HG03378 (cell line): Measurements from ENCODE around the gene ACVR1C.

ENCODE experiments used
- ATAC-seq: cut with Tn5 transposase; IDR thresholded peaks from one replicate; pipeline ENCODE4 v1.9.1; 2021; ENCODE audit warnings: mild to moderate bottlenecking, moderate library complexity; ENCODE audit not compliant: unreplicated experiment

ACVR1C gene

GRCh38 chr2:157628477-157629415, at the start of gene ACVR1C:
TSS of gene ACVR1C (minus strand) at chr2:157628864. CDS start at chr2:157628644, 220 bp downstream.
- peak; percentile 66 for ATAC-seq

GRCh38 chr2:157677941-157678340, 49.3 kb upstream of the ACVR1C start:
- ATAC-seq, result no peak

- ATAC-seq, result no peak
Measured at GRCh38 chr2:157672129-157672528, 43.5 kb upstream of the ACVR1C start.

- ATAC-seq, result no peak
Measured at GRCh38 chr2:157662401-157662800, 33.7 kb upstream of the ACVR1C start.

- ATAC-seq, result no peak
Measured at GRCh38 chr2:157661776-157662175, 33.1 kb upstream of the ACVR1C start.

GRCh38 chr2:157657858-157658257, 29.2 kb upstream of the ACVR1C start:
- no peak for ATAC-seq

GRCh38 chr2:157657101-157657500, 28.4 kb upstream of the ACVR1C start:
- ATAC-seq, result no peak

- no peak for ATAC-seq
Measured at GRCh38 chr2:157644776-157645175, 16.1 kb upstream of the ACVR1C start.

GRCh38 chr2:157631861-157632260, 3.2 kb upstream of the ACVR1C start:
- ATAC-seq, result no peak

- no peak for ATAC-seq
Measured at GRCh38 chr2:157627594-157628476, 829 bp downstream of the ACVR1C start.

- ATAC-seq, result no peak
Measured at GRCh38 chr2:157625296-157625695, 3.4 kb downstream of the ACVR1C start.

- ATAC-seq, result no peak
Measured at GRCh38 chr2:157620956-157621355, 7.7 kb downstream of the ACVR1C start.

- ATAC-seq, result no peak
Measured at GRCh38 chr2:157611726-157612125, 16.9 kb downstream of the ACVR1C start.

- ATAC-seq, result no peak
Measured at GRCh38 chr2:157611110-157611509, 17.6 kb downstream of the ACVR1C start.

GRCh38 chr2:157606534-157606933, 22.1 kb downstream of the ACVR1C start:
- no peak for ATAC-seq

- ATAC-seq, result no peak
Measured at GRCh38 chr2:157603198-157603597, 25.5 kb downstream of the ACVR1C start.

GRCh38 chr2:157601807-157602206, 26.9 kb downstream of the ACVR1C start:
- ATAC-seq, result no peak

- ATAC-seq, result peak; percentile 50
Measured at GRCh38 chr2:157596992-157597681, 31.5 kb downstream of the ACVR1C start.

- no peak for ATAC-seq
Measured at GRCh38 chr2:157593411-157593810, 35.3 kb downstream of the ACVR1C start.

- no peak for ATAC-seq
Measured at GRCh38 chr2:157592948-157593347, 35.7 kb downstream of the ACVR1C start.

- no peak for ATAC-seq
Measured at GRCh38 chr2:157592374-157592773, 36.3 kb downstream of the ACVR1C start.
